Measurements from ENCODE around the gene ANKRD44.

DNA sequence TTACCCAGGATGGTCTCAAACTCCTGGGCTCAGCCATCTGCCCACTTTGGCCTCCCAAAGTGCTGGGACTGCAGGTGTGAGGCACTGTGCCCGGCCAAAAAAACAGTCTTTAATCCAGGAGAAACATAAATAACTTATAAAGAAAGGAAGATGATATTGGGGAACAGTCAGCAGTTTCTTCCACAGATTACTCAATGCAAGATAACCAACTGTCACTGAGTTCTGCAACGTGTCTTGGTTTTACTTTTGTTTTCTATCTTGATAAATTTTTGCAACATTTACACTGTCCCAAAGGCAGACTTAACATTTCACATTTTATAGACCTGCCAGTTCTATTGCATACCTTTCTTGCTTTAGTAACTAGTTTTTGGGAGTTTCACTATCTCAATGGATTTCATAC, 71.1 kb downstream of the ANKRD44 start:
- TF ChIP-seq, protein P1, sequence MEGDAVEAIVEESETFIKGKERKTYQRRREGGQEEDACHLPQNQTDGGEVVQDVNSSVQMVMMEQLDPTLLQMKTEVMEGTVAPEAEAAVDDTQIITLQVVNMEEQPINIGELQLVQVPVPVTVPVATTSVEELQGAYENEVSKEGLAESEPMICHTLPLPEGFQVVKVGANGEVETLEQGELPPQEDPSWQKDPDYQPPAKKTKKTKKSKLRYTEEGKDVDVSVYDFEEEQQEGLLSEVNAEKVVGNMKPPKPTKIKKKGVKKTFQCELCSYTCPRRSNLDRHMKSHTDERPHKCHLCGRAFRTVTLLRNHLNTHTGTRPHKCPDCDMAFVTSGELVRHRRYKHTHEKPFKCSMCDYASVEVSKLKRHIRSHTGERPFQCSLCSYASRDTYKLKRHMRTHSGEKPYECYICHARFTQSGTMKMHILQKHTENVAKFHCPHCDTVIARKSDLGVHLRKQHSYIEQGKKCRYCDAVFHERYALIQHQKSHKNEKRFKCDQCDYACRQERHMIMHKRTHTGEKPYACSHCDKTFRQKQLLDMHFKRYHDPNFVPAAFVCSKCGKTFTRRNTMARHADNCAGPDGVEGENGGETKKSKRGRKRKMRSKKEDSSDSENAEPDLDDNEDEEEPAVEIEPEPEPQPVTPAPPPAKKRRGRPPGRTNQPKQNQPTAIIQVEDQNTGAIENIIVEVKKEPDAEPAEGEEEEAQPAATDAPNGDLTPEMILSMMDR (conservative IDR thresholded peaks at IDR 0.05 in 1 of 2, IDR thresholded peaks at IDR 0.05 in 1 of 2; ENCODE audit: extremely low read depth in 1 of 2, insufficient read depth in 1 of 2, low read depth in 1 of 2, low read length in 2 of 2), result no peak
- TF ChIP-seq EZH2 (IDR thresholded peaks at IDR 0.05; ENCODE audit: borderline replicate concordance, low read length), result no peak

All from mammary epithelial cell (primary cell).